ENCODE data around the gene FAXDC2.
A peak's percentile ranks its signal among the peaks of the same experiment; 100 is the strongest.
"Not testable (repeated sequence)": the region's sequence is repeated elsewhere in the genome, so short reads cannot be mapped to it uniquely, and the experiment has no call there.

FAXDC2 gene

GRCh38 chr5:154860765-154861164 is 10.4 kb upstream of the FAXDC2 start:
- no peak for DNase-seq

- DNase-seq, result no peak
These were observed 9.7 kb upstream of the FAXDC2 start for GRCh38 chr5:154860123-154860522.

- DNase-seq, result no peak
These were observed 8.8 kb upstream of the FAXDC2 start for GRCh38 chr5:154858972-154859871.

- DNase-seq, result peak; percentile 98
These were observed 8.0 kb upstream of the FAXDC2 start, which contains the start of gene CNOT8 for GRCh38 chr5:154858297-154858971. TSS of gene CNOT8 (plus strand) at chr5:154858627. CDS start at chr5:154863279, 4,652 bp downstream.

- peak; percentile 83 for DNase-seq
These were observed 7.3 kb upstream of the FAXDC2 start for GRCh38 chr5:154857530-154858296.

- no peak for DNase-seq
These were observed 948 bp upstream of the FAXDC2 start for GRCh38 chr5:154851351-154851750.

GRCh38 chr5:154849791-154850201 is 607 bp downstream of the FAXDC2 start:
- no peak for DNase-seq

GRCh38 chr5:154849264-154849785 is 1.1 kb downstream of the FAXDC2 start:
- no peak for DNase-seq

GRCh38 chr5:154844809-154845208 is 5.6 kb downstream of the FAXDC2 start:
- no peak for DNase-seq

- no peak for DNase-seq
These were observed 7.5 kb downstream of the FAXDC2 start for GRCh38 chr5:154842689-154843530.

- no peak for DNase-seq
These were observed 9.1 kb downstream of the FAXDC2 start for GRCh38 chr5:154841273-154841661.

GRCh38 chr5:154840435-154841272 is 9.7 kb downstream of the FAXDC2 start:
- no peak for DNase-seq

GRCh38 chr5:154837009-154837901 is 13.1 kb downstream of the FAXDC2 start:
- no peak for DNase-seq

- no peak for DNase-seq
These were observed 14.2 kb downstream of the FAXDC2 start for GRCh38 chr5:154836225-154836624.

GRCh38 chr5:154835701-154836052 is 14.7 kb downstream of the FAXDC2 start:
- not testable (repeated sequence) for DNase-seq

- no peak for DNase-seq
These were observed 16.4 kb downstream of the FAXDC2 start for GRCh38 chr5:154834053-154834452.

- not testable (repeated sequence) for DNase-seq
These were observed 17.6 kb downstream of the FAXDC2 start for GRCh38 chr5:154832804-154833203.

- DNase-seq, result no peak
These were observed 19.0 kb downstream of the FAXDC2 start for GRCh38 chr5:154831451-154831850.

- no peak for DNase-seq
These were observed 19.8 kb downstream of the FAXDC2 start for GRCh38 chr5:154830596-154830995.

GRCh38 chr5:154830219-154830595 is 20.2 kb downstream of the FAXDC2 start:
- no peak for DNase-seq
